Sigmoid colon (tissue), 4 donors: ENCODE data around the gene NOS3.

Experiments
- POLR2A ChIP-seq, 2 donors: fragments of 450-650 bp; IDR thresholded peaks; one replicate each; pipeline ENCODE4 v1.6.1; 2016; ENCODE audit warnings: antibody characterized with exemption in 2 of 2, mild to moderate bottlenecking in 2 of 2, moderate library complexity in 2 of 2
- POLR2AphosphoS5 ChIP-seq, 4 donors: sonication (generic); formaldehyde crosslinking; IDR thresholded peaks; one replicate each; pipeline ENCODE4 v1.6.1; 2017; ENCODE audit warnings: antibody characterized with exemption in 4 of 4
- TF ChIP-seq, protein P1 (sequence below), 4 experiments: fragments of 450-650 bp in 3 of 4; fragments of 200-600 bp in 1 of 4; IDR thresholded peaks; one replicate each; pipeline ENCODE4 v1.5.1; 2016 to 2019; ENCODE audit warnings: antibody characterized with exemption in 4 of 4, mild to moderate bottlenecking in 3 of 4, moderate library complexity in 2 of 4

GRCh38 chr7:151059367-151060112 is 68.7 kb downstream of the NOS3 start, which contains the start of gene SLC4A2:
- TF ChIP-seq, protein P1, sequence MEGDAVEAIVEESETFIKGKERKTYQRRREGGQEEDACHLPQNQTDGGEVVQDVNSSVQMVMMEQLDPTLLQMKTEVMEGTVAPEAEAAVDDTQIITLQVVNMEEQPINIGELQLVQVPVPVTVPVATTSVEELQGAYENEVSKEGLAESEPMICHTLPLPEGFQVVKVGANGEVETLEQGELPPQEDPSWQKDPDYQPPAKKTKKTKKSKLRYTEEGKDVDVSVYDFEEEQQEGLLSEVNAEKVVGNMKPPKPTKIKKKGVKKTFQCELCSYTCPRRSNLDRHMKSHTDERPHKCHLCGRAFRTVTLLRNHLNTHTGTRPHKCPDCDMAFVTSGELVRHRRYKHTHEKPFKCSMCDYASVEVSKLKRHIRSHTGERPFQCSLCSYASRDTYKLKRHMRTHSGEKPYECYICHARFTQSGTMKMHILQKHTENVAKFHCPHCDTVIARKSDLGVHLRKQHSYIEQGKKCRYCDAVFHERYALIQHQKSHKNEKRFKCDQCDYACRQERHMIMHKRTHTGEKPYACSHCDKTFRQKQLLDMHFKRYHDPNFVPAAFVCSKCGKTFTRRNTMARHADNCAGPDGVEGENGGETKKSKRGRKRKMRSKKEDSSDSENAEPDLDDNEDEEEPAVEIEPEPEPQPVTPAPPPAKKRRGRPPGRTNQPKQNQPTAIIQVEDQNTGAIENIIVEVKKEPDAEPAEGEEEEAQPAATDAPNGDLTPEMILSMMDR (IDR thresholded peaks at IDR 0.05): peak in 2 of 4 experiments; percentile 16 to 57
- TF ChIP-seq POLR2AphosphoS5 (IDR thresholded peaks at IDR 0.05): peak; percentile 34 to 85 (median 61)
- TF ChIP-seq POLR2A (IDR thresholded peaks at IDR 0.05): peak; percentile 17 to 21
